SK-N-SH (cell line): ENCODE results near the gene SMO. TPM values are rescaled to one million over a fixed set of nuclear protein-coding genes. Genes with fewer than 3 reads are reported as not detected.

ENCODE experiments used
- CTCF ChIA-PET: fragments of 300-600, 350-600 bp; formaldehyde crosslinking; extraction: SDS; loops from one replicate; lab custom pipeline; 2021; lab: Yijun Ruan, JAX
- POLR2A ChIA-PET: fragments of 350-600 bp; sonication (Branson Sonifier 250); formaldehyde crosslinking; extraction: SDS; loops from one replicate; lab custom pipeline; 2020; ENCODE audit warnings: antibody characterized with exemption, inconsistent platforms; lab: Yijun Ruan, JAX
- DNase-seq: peaks from one replicate; pipeline ENCODE4 v3.0.0; 2012
- H2AFZ ChIP-seq: fragments of 200-600 bp; sonication (generic); 2 replicates; pipeline ENCODE4 v1.8.1; 2016; ENCODE audit warnings: antibody characterized with exemption, mild to moderate bottlenecking, low read depth
- H3F3A ChIP-seq: fragments of 200-600 bp; sonication (generic); replicated peaks from 2 replicates; pipeline ENCODE3; 2016; ENCODE audit warnings: antibody characterized with exemption, mild to moderate bottlenecking; ENCODE audit not compliant: insufficient read depth
- H3K27ac ChIP-seq, 2 experiments: fragments of 200-500 bp in 1 of 2; fragments of 200-600 bp in 1 of 2; sonication (Bioruptor generic) in 1 of 2; sonication (generic), shearing (Covaris generic) in 1 of 2; 2 replicates each; pipeline versions ENCODE4 v1.5.1 to v1.6.1; 2014 to 2016; ENCODE audit warnings: low read depth in 2 of 2, inconsistent platforms in 1 of 2, low read length in 1 of 2, mild to moderate bottlenecking in 1 of 2, mixed read lengths in 1 of 2
- H3K27me3 ChIP-seq: fragments of 200-600 bp; sonication (generic), shearing (Covaris generic); 2 replicates; pipeline ENCODE4 v1.6.1; 2016; ENCODE audit warnings: mixed run types; ENCODE audit not compliant: insufficient read depth
- H3K36me3 ChIP-seq, 2 experiments: fragments of 200-500 bp in 1 of 2; fragments of 200-600 bp in 1 of 2; sonication (Bioruptor generic) in 1 of 2; sonication (generic) in 1 of 2; replicated peaks in 1 of 2; 2 replicates each; pipeline versions ENCODE3 to v1.5.1; 2014 to 2016; ENCODE audit warnings: low read length in 1 of 2, mild to moderate bottlenecking in 1 of 2; ENCODE audit not compliant: insufficient read depth in 2 of 2, control insufficient read depth in 1 of 2
- H3K4me1 ChIP-seq, 2 experiments: fragments of 200-500 bp in 1 of 2; fragments of 200-600 bp in 1 of 2; sonication (Bioruptor generic) in 1 of 2; sonication (generic), shearing (Covaris generic) in 1 of 2; 2 replicates each; pipeline versions ENCODE4 v1.5.1 to v1.6.1; 2014 to 2016; ENCODE audit warnings: low read depth in 1 of 2, low read length in 1 of 2, mixed run types in 1 of 2; ENCODE audit not compliant: insufficient read depth in 2 of 2, control insufficient read depth in 1 of 2
- H3K4me2 ChIP-seq: fragments of 200-600 bp; sonication (generic), shearing (Covaris generic); 2 replicates; pipeline ENCODE4 v1.6.1; 2017; ENCODE audit warnings: mixed run types
- H3K4me3 ChIP-seq, 2 experiments: fragments of 200-500 bp in 1 of 2; fragments of 200-600 bp in 1 of 2; sonication (Bioruptor generic) in 1 of 2; sonication (generic), shearing (Covaris generic) in 1 of 2; 2 replicates each; pipeline versions ENCODE4 v1.5.1 to v1.8.1; 2014 to 2016; ENCODE audit warnings: low read depth in 2 of 2, inconsistent platforms in 1 of 2, low read length in 1 of 2, mild to moderate bottlenecking in 1 of 2, mixed read lengths in 1 of 2, moderate library complexity in 1 of 2
- H3K79me2 ChIP-seq: fragments of 200-600 bp; sonication (generic); 2 replicates; pipeline ENCODE4 v1.8.1; 2017; ENCODE audit warnings: mild to moderate bottlenecking; ENCODE audit not compliant: insufficient read depth
- H3K9ac ChIP-seq: fragments of 200-600 bp; sonication (generic); 2 replicates; pipeline ENCODE4 v1.6.1; 2017; ENCODE audit warnings: mixed run types
- H3K9me2 ChIP-seq: fragments of 200-600 bp; sonication (generic); 2 replicates; pipeline ENCODE4 v1.6.1; 2017; ENCODE audit warnings: mixed run types
- H3K9me3 ChIP-seq: fragments of 200-600 bp; sonication (generic); 2 replicates; pipeline ENCODE4 v1.6.1; 2017; ENCODE audit warnings: mixed run types, mild to moderate bottlenecking, moderate library complexity
- H4K20me1 ChIP-seq: fragments of 200-600 bp; sonication (generic); 2 replicates; pipeline ENCODE4 v1.6.1; 2017; ENCODE audit warnings: mild to moderate bottlenecking, mixed run types; ENCODE audit not compliant: insufficient read depth
- CHD2 ChIP-seq: fragments of 150-350 bp; IDR thresholded peaks from 2 replicates; pipeline ENCODE4 v1.6.1; 2018; ENCODE audit warnings: low read length; ENCODE audit not compliant: partially characterized antibody
- ELF1 ChIP-seq: IDR thresholded peaks from 2 replicates; pipeline ENCODE4 v1.4.0; 2012
- FOXJ3 ChIP-seq: sonication (generic); formaldehyde crosslinking; IDR thresholded peaks from 2 replicates; pipeline ENCODE4 v1.5.1; 2020; ENCODE audit warnings: mild to moderate bottlenecking, missing genetic modification reagents
- GABPA ChIP-seq: IDR thresholded peaks from 2 replicates; pipeline ENCODE4 v1.4.0; 2012; ENCODE audit warnings: low read depth, mild to moderate bottlenecking
- MEF2A ChIP-seq: IDR thresholded peaks from 2 replicates; pipeline ENCODE4 v1.4.0; 2012; ENCODE audit warnings: low read depth, borderline replicate concordance
- NRF1 ChIP-seq: IDR thresholded peaks from 2 replicates; pipeline ENCODE4 v1.6.1; 2012; ENCODE audit warnings: low read depth, mild to moderate bottlenecking, low read length
- RXRA ChIP-seq: IDR thresholded peaks from 2 replicates; pipeline ENCODE4 v1.4.0; 2012; ENCODE audit warnings: low read depth, mild to moderate bottlenecking, borderline replicate concordance
- SIN3A ChIP-seq: IDR thresholded peaks from 2 replicates; pipeline ENCODE4 v1.6.1; 2012; ENCODE audit warnings: low read depth, mild to moderate bottlenecking, low read length, moderate library complexity, borderline replicate concordance
- SMC3 ChIP-seq: IDR thresholded peaks from 2 replicates; pipeline ENCODE4 v1.6.1; 2012; ENCODE audit warnings: low read depth, low read length, improper control_type of control experiment
- TAF1 ChIP-seq: IDR thresholded peaks from 2 replicates; pipeline ENCODE4 v1.6.1; 2012; ENCODE audit warnings: low read depth, mild to moderate bottlenecking, low read length, moderate library complexity, borderline replicate concordance
- YY1 ChIP-seq: IDR thresholded peaks from 2 replicates; pipeline ENCODE4 v1.4.0; 2012; ENCODE audit warnings: low read depth, mild to moderate bottlenecking
- WGBS: methylation state at CpG from one replicate; pipeline ENCODE4 v1.1.6; 2017; ENCODE audit warnings: low lambda C conversion rate; 5-methylcytosine and 5-hydroxymethylcytosine counted together
- polyA plus RNA-seq, 3 experiments: library from polyadenylated mRNA; depleted of rRNA; stranded (reverse); fragments of >200 nt; gene quantifications; 2 replicates each; pipeline ENCODE4 v1.2.3, GENCODE V29; 2012
- TF ChIP-seq, protein P1 (sequence below): fragments of 200-600 bp; sonication (generic); IDR thresholded peaks from 2 replicates; pipeline ENCODE4 v1.6.1; 2017; ENCODE audit warnings: antibody characterized with exemption, mild to moderate bottlenecking, moderate library complexity
- TF ChIP-seq, protein P2 (sequence below): IDR thresholded peaks from 2 replicates; pipeline ENCODE4 v1.6.1; 2012; ENCODE audit warnings: mild to moderate bottlenecking, low read depth, low read length, moderate library complexity
- TF ChIP-seq, protein P3 (sequence below): IDR thresholded peaks from 2 replicates; pipeline ENCODE4 v1.4.0; 2012; ENCODE audit warnings: low read depth, borderline replicate concordance

Gene SMO
- polyA plus RNA-seq, 1 of the 3 experiments (the other 2 are of a cell fraction): 37.0 TPM

DNA sequence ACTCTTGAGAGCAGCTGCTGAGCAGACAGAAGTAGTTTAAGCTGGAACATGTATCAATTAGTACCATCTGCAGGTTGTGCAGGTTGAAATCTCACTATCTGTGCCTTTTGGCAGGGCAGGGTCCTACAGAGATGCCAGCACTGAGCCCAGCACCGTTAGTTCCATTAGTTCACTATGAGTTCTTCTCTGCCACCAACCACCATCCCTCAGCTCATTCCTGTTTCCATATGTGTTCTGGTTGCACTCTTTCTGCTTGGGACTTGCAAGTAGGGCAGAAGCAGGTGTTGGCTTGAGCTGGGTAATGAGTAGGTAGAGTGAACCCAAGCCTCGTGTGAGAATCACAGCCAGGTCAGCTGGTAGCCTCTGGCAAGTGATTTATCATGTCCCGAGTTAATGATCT is 2.8 kb downstream of the SMO start:
- no peak for TF ChIP-seq SMC3
- TF ChIP-seq MEF2A: no peak
- TF ChIP-seq GABPA: no peak
- TF ChIP-seq NRF1: no peak
- TF ChIP-seq YY1: no peak
- no peak for TF ChIP-seq FOXJ3 (CRISPR knock-in tag)
- TF ChIP-seq SIN3A: no peak
- TF ChIP-seq, protein P1, sequence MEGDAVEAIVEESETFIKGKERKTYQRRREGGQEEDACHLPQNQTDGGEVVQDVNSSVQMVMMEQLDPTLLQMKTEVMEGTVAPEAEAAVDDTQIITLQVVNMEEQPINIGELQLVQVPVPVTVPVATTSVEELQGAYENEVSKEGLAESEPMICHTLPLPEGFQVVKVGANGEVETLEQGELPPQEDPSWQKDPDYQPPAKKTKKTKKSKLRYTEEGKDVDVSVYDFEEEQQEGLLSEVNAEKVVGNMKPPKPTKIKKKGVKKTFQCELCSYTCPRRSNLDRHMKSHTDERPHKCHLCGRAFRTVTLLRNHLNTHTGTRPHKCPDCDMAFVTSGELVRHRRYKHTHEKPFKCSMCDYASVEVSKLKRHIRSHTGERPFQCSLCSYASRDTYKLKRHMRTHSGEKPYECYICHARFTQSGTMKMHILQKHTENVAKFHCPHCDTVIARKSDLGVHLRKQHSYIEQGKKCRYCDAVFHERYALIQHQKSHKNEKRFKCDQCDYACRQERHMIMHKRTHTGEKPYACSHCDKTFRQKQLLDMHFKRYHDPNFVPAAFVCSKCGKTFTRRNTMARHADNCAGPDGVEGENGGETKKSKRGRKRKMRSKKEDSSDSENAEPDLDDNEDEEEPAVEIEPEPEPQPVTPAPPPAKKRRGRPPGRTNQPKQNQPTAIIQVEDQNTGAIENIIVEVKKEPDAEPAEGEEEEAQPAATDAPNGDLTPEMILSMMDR: no peak
- no peak for TF ChIP-seq CHD2
- TF ChIP-seq, protein P2, sequence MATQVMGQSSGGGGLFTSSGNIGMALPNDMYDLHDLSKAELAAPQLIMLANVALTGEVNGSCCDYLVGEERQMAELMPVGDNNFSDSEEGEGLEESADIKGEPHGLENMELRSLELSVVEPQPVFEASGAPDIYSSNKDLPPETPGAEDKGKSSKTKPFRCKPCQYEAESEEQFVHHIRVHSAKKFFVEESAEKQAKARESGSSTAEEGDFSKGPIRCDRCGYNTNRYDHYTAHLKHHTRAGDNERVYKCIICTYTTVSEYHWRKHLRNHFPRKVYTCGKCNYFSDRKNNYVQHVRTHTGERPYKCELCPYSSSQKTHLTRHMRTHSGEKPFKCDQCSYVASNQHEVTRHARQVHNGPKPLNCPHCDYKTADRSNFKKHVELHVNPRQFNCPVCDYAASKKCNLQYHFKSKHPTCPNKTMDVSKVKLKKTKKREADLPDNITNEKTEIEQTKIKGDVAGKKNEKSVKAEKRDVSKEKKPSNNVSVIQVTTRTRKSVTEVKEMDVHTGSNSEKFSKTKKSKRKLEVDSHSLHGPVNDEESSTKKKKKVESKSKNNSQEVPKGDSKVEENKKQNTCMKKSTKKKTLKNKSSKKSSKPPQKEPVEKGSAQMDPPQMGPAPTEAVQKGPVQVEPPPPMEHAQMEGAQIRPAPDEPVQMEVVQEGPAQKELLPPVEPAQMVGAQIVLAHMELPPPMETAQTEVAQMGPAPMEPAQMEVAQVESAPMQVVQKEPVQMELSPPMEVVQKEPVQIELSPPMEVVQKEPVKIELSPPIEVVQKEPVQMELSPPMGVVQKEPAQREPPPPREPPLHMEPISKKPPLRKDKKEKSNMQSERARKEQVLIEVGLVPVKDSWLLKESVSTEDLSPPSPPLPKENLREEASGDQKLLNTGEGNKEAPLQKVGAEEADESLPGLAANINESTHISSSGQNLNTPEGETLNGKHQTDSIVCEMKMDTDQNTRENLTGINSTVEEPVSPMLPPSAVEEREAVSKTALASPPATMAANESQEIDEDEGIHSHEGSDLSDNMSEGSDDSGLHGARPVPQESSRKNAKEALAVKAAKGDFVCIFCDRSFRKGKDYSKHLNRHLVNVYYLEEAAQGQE: no peak
- TF ChIP-seq ELF1: no peak
- TF ChIP-seq RXRA: no peak
- TF ChIP-seq TAF1: no peak
- TF ChIP-seq, protein P3, sequence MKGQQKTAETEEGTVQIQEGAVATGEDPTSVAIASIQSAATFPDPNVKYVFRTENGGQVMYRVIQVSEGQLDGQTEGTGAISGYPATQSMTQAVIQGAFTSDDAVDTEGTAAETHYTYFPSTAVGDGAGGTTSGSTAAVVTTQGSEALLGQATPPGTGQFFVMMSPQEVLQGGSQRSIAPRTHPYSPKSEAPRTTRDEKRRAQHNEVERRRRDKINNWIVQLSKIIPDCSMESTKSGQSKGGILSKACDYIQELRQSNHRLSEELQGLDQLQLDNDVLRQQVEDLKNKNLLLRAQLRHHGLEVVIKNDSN: no peak
- Histone ChIP-seq H3K36me3 (no peaks in the 10 kb centered on the region), H4K20me1 (peaks cover 22% of the 10 kb centered on the region), H3K4me1 (peaks cover 0 to 20% of the 10 kb centered on the region in 2 experiments; a peak in 2 of 4 replicates), H3K4me2 (no peak overlapping the region; the same call in 1 of the 2 replicates), H3K27me3 (no peaks in the 10 kb centered on the region), H3K9me3 (no peaks in the 10 kb centered on the region), H3K27ac (no peak overlapping the region), H3F3A (no peaks in the 10 kb centered on the region), H3K4me3 (no peak overlapping the region), H3K9me2 (no peaks in the 10 kb centered on the region), H3K9ac (no peak overlapping the region), H2AFZ (no peak overlapping the region), H3K79me2 (peaks cover 67% of the 10 kb centered on the region)
- CTCF ChIA-PET: interaction anchor here (1.0 to 4.1 kb wide), 6 partner anchors 8 to 47 kb away, joined by 3 to 45 read pairs (median 8); partner anchors contain the start of gene TSPAN33
- POLR2A ChIA-PET: no interaction called here
- DNase-seq: no peak
- WGBS: 85% methylated on average over 3 of the region's 3 CpGs
